Mammary epithelial cell (primary cell): ENCODE data around the gene TALDO1.

Experiments
- CTCF ChIP-seq, 2 donors: IDR thresholded peaks in 1 of 2; conservative IDR thresholded peaks in 1 of 2; 2 replicates each; pipeline ENCODE4 v1.5.1; 2011 to 2012; ENCODE audit warnings: inconsistent platforms in 2 of 2, low read length in 2 of 2, mild to moderate bottlenecking in 2 of 2, control low read depth in 1 of 2, low read depth in 1 of 2; ENCODE audit not compliant: insufficient read depth in 1 of 2; ENCODE audit errors: extremely low read depth in 1 of 2
- EZH2 ChIP-seq: IDR thresholded peaks from 2 replicates; pipeline ENCODE4 v1.6.1; 2012; ENCODE audit warnings: low read length, inconsistent platforms, borderline replicate concordance

DNA sequence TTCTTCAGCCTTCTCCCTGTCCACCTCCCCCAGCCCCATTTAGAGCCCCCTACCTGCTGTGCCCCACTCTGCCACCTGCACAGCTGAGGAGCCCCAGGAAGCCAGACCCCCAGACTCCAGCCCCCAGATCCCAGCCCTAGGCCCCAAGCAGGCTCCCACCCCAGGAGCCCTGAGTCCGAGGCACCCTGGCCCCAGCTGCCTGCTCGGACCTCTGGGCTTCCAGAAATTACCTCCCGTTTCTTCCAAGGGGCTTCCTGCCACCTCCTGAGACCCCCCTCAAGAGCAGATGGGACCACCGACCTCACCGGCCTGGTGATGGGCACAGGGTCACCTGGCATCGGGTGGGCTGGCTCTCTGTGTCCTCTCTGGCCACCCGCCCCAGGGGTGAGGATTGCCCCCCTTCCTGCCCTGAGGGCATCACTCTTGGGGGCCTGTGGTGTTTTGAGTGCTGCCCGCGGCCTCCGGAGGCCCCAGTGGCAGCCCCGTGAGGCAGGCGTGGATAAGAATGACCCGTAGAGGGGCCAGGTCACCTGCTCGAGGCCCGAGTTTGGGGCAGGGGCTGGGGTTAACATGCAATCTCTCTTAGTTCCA lies 18.3 kb upstream of the TALDO1 start:
- TF ChIP-seq CTCF (conservative IDR thresholded peaks at IDR 0.05 in 1 of 2, IDR thresholded peaks at IDR 0.05 in 1 of 2; ENCODE audit: extremely low read depth in 1 of 2, insufficient read depth in 1 of 2, low read depth in 1 of 2, low read length in 2 of 2) (no peak), EZH2 (no peak)
